HG03354 (cell line): ENCODE data around the gene AP2A1.

ENCODE experiments used
- ATAC-seq: cut with Tn5 transposase; IDR thresholded peaks from one replicate; pipeline ENCODE4 v1.9.1; 2021; ENCODE audit warnings: mild to moderate bottlenecking; ENCODE audit not compliant: unreplicated experiment, poor library complexity, severe bottlenecking

The AP2A1 gene

GRCh38 chr19:49833599-49833998 lies 66.8 kb downstream of the AP2A1 start:
- no peak for ATAC-seq

GRCh38 chr19:49835562-49835961 lies 68.8 kb downstream of the AP2A1 start:
- ATAC-seq: no peak

GRCh38 chr19:49836176-49837008 lies 69.6 kb downstream of the AP2A1 start:
- no peak for ATAC-seq

GRCh38 chr19:49837009-49837310 lies 70.2 kb downstream of the AP2A1 start:
- ATAC-seq: no peak

- ATAC-seq: no peak
These were observed 70.6 kb downstream of the AP2A1 start for GRCh38 chr19:49837425-49837824.

- ATAC-seq: no peak
These were observed 72.2 kb downstream of the AP2A1 start for GRCh38 chr19:49838885-49839588.

- ATAC-seq: no peak
These were observed 72.9 kb downstream of the AP2A1 start for GRCh38 chr19:49839713-49840112.

GRCh38 chr19:49840321-49840720 lies 73.5 kb downstream of the AP2A1 start:
- ATAC-seq: no peak

- ATAC-seq: no peak
These were observed 74.0 kb downstream of the AP2A1 start for GRCh38 chr19:49840736-49841249.

- no peak for ATAC-seq
These were observed 76.5 kb downstream of the AP2A1 start for GRCh38 chr19:49843265-49843664.

GRCh38 chr19:49844138-49845095 lies 77.6 kb downstream of the AP2A1 start:
- ATAC-seq: no peak

GRCh38 chr19:49845414-49845813 lies 78.6 kb downstream of the AP2A1 start:
- ATAC-seq: no peak

GRCh38 chr19:49846408-49846807 lies 79.6 kb downstream of the AP2A1 start:
- ATAC-seq: no peak

- no peak for ATAC-seq
These were observed 81.2 kb downstream of the AP2A1 start for GRCh38 chr19:49847731-49848696.

- ATAC-seq: no peak
These were observed 82.1 kb downstream of the AP2A1 start for GRCh38 chr19:49848938-49849337.

GRCh38 chr19:49849433-49850220 lies 82.8 kb downstream of the AP2A1 start:
- no peak for ATAC-seq

- ATAC-seq: no peak
These were observed 83.4 kb downstream of the AP2A1 start for GRCh38 chr19:49850221-49850486.

GRCh38 chr19:49850487-49851342 lies 83.9 kb downstream of the AP2A1 start, which contains the start of gene PTOV1:
Gene PTOV1 (plus strand): TSS chr19:49851159.
- ATAC-seq: peak; percentile 78
